CD4-positive, alpha-beta T cell treated with Interleukin-4 for 1 hour (primary cell): Measurements from ENCODE around the gene ZSCAN16.
A peak's percentile ranks its signal among the peaks of the same experiment; 100 is the strongest.

Experiments used
- DNase-seq, 2 donors: peaks; one replicate each; pipeline ENCODE4 v3.0.0-alpha.2; 2020 to 2022

The ZSCAN16 gene

DNA sequence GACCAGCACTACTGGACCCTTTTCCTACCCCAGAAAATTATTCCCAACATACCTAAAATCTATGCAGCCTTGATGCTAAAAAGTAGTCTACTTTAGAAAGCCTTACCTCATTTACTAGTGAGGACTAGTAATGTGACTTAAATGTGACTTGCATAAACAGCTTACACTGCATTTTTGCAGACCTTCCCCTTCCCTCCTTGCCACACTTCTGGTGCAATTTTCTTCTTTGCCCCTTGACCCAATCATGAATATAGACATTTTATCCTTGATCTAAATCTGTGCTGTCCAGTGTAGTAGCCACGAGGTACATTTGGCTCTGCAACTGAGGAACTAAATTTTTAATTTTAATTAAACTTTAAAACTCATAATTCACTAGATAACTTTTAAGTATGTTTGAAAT, 10.3 kb downstream of the ZSCAN16 start:
- DNase-seq = no peak

DNA sequence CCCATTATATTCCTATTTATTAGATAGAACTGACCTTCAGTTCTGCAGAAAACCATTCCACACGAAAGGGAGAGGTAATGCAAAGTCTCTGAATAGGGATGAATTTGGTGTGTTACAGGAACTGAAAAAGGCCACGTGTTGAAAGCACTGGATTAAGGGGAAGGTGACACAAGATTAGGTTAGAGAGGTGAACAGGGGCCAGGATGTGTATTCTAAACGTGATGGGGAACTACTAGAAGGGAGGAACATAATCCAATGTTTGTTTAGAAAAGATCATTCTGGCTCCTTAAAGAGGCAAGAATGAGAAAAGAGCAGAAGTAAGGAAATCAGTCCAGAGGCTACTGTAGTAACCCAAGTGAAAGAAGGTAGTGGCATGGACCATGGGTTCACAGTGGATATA, 11.0 kb downstream of the ZSCAN16 start:
- DNase-seq = no peak

DNA sequence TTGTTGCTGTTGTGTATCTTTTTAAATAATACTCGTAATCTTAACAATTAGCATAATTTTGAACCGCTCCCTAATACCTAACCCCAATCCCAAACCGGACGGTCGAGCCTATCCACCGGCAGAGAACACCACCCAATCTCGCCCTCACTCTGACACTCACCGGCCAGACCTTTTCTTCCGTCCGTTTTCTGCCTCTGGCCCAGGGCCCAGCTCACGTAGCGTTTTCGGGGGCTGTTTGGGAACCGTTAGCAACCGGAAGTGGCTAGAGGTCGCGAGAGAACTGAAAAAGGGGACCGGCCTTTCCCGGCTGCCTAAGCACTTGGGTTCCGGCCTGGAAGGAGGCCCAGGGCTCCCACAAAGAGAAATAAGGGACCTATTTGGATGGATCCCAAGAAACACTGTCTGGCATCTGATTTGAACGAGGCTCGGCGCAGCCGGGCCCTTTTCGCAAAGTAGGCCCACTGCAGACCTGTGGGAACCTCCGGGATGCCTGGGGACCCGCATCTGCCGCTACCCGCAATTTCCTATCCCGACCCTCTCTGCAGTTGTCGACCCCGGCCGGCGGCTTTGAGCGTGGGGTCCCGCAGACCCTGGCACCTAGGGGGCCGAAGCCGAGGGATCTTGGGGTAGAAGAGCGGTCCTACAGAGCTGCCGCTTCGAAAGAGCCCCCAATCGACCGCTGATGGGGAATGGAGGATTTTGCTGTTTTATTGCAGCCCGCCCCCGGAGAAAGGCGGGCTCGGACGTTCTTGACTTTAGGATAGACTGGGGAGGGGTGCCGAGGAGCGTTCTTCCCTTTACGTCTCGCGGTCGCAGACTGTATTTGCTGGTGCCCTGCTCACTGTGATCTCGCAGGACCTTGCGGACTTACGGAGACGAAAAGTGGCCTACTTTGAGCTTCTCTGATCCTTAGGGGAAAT, 12.4 kb downstream of the ZSCAN16 start:
- peak; percentile 83 to 84 for DNase-seq

DNA sequence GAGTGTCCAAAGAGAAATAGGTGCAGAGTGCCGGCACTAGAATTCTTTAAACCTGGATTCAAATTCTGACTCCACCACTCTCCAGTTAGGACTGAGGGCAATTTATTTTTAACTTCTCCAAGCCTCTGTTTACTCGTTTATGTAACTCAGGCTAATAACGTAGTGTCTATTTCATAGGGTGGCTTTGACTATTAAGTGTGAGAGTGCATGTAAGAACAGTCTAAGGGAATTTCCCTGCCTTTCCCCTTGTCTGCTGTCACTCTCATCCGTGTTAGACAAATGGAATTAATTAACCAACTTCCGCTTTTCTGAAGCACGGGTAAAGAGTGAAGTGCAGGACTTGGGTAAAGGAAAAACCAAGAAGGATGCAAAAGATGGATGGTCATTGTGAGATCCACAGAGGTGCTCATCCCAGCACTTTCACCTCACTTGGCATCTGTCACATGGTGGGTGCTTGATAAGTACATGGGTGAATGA, 13.1 kb downstream of the ZSCAN16 start:
- peak; percentile 41 to 76 for DNase-seq

DNA sequence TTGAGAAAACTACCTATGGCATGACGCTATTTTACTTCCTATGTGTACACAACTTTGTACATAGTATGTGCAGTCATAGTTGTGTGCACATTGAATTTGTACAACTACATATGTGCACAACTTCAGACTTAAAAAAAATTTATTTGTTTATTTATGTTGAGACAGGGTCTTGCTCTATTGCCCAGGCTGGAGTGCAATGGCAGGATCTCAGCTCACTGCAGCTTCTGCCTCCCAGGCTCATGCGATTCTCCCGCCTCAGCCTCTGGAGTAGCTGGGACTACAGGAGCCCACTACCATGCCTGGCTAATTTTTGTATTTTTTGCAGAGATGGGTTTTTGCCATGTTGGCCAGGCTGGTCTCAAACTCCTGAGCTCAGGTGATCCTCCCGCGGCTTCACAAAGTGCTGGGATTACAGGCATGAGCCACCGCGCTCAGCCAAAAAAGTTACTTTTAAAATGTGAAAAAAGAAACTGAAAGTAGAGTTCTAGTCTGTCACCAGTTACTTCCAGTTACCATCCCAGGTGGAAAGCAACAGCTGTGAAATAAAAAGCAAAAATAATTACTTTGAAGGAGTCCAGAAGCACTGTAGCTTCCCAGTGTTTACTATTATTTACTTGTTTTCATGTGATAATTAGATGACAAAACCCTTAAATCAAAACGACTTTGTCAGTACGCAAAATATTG, 15.6 kb downstream of the ZSCAN16 start:
- DNase-seq = peak in 1 of 2 donors; percentile 24

- DNase-seq = no peak
These were observed 16.2 kb downstream of the ZSCAN16 start for GRCh38 chr6:28140616-28141015.

DNA sequence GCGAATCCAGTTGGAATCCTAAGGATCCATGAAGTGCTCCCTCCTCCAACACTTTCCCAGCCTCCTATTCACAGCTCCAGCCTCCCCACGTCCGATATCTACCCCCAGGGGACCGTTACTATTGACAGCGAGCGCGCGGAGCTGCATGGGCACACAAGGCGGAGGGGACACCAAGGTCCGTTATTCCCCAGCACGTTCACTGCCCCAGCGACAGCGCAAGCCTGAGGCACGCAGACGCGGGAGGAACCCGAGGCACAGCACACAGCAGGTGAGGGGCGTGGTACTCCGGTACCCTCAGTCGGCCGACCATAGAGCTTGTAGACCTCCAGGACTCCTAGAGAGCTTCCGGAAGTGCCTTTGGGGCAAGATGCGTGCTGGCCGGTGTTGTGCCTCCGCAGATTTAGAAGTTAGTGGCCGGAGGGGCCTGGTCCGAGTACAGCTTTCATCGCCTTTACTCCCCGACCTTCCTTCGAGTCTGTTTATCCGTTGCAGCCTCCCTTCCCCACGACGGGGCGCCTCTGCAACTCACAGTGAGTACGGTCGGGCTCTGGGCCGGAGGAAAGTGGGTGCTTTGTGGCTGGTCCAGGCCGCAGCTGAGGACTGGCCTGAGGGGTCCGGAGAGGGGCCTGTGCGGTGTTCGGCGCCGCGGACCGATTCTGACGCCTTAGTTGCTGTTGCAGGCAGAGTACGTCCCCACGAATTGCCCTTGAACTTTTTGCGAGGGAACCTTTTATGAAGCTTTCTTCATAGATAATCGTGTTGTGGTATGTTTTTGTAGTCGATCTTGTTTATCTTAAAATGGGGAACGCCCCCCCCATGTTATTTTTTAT, 17.3 kb downstream of the ZSCAN16 start, which contains the start of gene ZKSCAN8:
ZKSCAN8 (plus strand) TSS at position 384 of the 830 bp plus-strand sequence. CDS start 6,525 bp downstream, outside the sequence.
- DNase-seq = peak; percentile 88 to 89

GRCh38 chr6:28142446-28142845, 18.0 kb downstream of the ZSCAN16 start:
- no peak for DNase-seq

GRCh38 chr6:28145231-28145630, 20.8 kb downstream of the ZSCAN16 start:
- no peak for DNase-seq

DNA sequence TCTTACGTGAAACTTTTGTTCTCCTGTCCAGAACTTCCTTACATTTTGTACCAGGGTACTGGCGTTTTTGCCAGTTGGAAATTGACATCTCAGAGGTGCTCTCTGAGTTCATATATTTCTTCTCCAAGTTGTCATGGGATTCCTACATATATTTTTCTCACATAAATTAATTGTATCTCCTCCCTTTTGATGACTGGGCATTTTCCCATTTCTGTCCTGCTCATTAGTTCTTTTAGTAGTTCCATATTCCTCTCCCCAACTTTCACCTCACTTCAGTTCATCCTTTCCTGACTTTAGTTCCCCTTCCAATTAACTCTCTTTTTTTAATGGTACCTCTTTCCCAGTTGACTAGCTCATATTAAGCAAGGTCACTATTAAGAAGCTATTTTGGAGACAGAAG, 28.1 kb downstream of the ZSCAN16 start:
- DNase-seq = no peak

GRCh38 chr6:28153546-28153945, 29.1 kb downstream of the ZSCAN16 start:
- no peak for DNase-seq

GRCh38 chr6:28154357-28154756, 29.9 kb downstream of the ZSCAN16 start:
- no peak for DNase-seq

DNA sequence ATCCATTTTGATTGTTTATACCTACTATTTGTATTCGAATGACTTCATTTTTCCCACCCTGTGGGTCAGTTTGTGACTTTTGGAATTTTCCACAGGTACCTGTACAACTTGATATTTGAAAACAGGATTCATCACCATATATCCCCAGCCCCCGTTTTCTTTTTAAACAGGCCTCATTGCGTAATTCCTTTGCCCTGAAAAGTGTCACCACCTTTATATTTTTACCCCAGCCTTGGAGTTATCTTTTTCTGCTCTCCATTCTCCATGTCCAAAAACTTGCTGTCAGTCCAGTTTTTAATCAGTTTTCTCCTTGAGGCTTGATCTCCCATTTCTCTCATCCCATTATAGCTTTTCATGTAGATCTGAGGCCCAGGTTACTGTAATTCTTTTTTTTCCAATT, 33.9 kb downstream of the ZSCAN16 start:
- no peak for DNase-seq

GRCh38 chr6:28159029-28159607, 34.7 kb downstream of the ZSCAN16 start:
- DNase-seq = no peak

- no peak for DNase-seq
These were observed 35.8 kb downstream of the ZSCAN16 start for GRCh38 chr6:28160233-28160632.

DNA sequence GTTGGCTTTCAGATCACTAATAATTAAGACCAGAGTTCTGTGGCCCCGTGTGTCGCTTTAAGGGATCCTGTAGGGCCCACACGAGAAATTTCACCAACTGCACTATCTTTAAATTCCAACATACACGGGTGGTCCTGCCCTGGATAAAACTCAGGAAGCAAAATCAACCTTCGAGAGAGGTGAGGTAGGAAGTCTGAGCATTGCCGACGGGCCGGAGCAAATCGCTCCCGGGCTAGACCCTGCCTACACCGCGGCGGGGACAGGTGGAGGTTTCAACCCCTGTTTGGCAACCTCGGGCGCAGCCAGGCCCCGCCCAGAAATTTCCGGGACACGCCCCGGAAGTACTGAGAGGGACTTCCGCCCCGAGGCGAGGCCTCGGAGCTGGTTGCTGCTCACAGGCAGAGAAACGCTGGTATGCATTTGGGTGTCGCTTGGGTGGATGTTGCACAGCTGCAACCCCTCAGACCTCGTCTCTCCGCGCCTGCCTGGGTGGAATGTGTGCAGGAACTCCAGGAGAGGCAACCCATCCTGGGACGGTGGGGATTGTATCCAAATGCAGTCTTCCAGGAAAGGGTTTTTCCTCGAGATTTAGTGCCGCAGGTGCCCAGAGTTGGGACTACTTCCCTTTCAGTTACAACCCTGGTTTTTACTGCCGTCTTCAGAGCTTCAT, 37.1 kb downstream of the ZSCAN16 start:
- DNase-seq = peak; percentile 87

DNA sequence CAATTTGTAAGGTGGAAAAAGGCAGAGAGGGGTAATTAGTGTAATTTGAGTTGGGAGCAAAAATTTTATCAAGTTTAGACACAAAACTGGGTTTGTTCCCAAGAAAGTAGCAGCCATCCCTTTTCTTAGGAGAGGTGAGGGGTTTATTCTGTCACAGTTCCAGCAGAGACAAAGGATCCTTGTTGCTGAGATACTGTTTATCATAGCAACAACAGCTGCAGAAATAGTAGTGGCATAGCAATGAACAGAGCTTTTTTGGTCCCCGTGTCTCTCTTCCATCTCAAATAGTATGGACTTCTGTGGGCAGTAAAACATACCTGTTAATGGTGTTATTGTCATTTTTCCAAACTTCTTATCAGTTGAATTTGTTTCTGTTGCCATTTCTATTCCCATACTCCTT, 41.2 kb downstream of the ZSCAN16 start:
- DNase-seq = no peak

DNA sequence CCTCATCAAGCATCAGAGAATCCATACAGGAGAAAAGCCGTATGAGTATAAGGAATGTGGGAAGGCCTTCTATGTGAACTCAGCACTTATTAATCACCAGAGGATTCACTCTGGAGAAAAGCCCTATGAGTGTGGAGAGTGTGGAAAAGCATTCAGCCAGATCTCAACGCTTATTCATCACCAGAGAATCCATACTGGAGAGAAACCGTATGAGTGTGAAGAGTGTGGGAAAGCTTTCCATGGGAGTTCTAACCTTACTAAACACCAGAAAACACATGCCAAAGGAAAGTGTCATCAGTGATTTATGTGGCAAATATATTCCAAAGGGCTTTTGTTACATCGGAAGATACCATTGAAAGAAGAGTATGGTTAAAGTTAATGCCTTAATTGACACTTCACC, 42.7 kb downstream of the ZSCAN16 start:
- DNase-seq = no peak

GRCh38 chr6:28167926-28168325, 43.5 kb downstream of the ZSCAN16 start:
- no peak for DNase-seq

GRCh38 chr6:28171271-28171670, 46.9 kb downstream of the ZSCAN16 start:
- DNase-seq = no peak

DNA sequence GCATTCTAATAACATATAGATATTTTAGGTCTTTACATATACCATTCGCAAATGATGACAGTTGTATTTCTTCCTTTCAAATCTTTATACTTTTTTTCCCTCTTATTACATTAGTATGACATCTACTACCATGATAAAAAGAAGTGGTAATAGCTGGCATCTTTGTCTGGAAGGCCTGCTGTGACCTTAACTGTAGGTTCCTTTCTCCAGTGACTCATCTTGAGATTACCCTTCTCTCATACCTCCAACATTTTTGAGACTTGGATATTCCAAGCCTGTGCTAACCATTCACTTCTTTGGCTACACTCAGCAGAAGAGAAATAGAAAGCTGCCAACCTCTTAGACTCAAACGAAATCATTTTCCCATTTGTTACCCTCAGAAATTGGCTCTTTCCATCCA, 47.6 kb downstream of the ZSCAN16 start:
- no peak for DNase-seq

DNA sequence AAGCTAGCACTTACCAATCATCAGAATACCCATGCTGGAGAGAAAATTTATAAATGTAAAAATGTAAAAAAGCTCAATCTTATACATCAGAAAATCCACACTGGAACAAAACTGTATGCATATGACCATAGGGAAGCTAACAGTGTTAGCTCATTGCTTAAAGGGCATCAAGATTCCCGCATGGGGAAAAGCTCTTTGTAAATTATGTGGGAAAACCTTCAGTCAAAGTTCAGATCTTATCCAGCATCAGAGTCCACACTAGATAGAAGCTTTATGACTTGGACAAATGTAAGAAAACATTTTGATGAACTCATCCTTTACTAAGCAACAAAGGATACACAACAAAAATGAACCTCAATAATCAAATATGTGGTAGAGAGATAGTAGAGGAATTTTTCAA, 52.0 kb downstream of the ZSCAN16 start:
- no peak for DNase-seq
